Tibial nerve (tissue), 4 donors: ENCODE results near the gene LSM12. TPM values are rescaled to one million over a fixed set of nuclear protein-coding genes. Genes with fewer than 3 reads are reported as not detected.

Experiments used
- DNase-seq, 2 donors: peaks; one replicate each; pipeline ENCODE4 v3.0.0-alpha.2; 2019; ENCODE audit warnings: low spot score in 2 of 2
- H3K27ac ChIP-seq, 4 donors: fragments of 200-600 bp; sonication (generic) in 3 of 4; one replicate each; pipeline ENCODE4 v1.5.1; 2017 to 2019; ENCODE audit warnings: mild to moderate bottlenecking in 1 of 4
- H3K27me3 ChIP-seq, 2 donors: fragments of 200-600 bp; sonication (generic) in 1 of 2; one replicate each; pipeline versions ENCODE4 v1.5.1 to v1.6.0; 2017 to 2019
- H3K36me3 ChIP-seq, 3 donors: fragments of 200-600 bp; sonication (generic); one replicate each; pipeline ENCODE4 v1.5.1; 2018 to 2019
- H3K4me1 ChIP-seq, 4 donors: fragments of 200-600 bp; sonication (generic) in 3 of 4; one replicate each; pipeline ENCODE4 v1.5.1; 2017 to 2019
- H3K4me3 ChIP-seq, 4 donors: fragments of 200-600 bp; sonication (generic) in 3 of 4; one replicate each; pipeline ENCODE4 v1.5.1; 2017 to 2019; ENCODE audit warnings: mild to moderate bottlenecking in 1 of 4, moderate library complexity in 1 of 4
- H3K9me3 ChIP-seq, 4 donors: fragments of 200-600 bp; sonication (generic) in 3 of 4; one replicate each; pipeline ENCODE4 v1.5.1; 2017 to 2019
- CTCF ChIP-seq, 5 experiments: fragments of 200-600 bp in 3 of 5; fragments of 450-650 bp in 2 of 5; sonication (generic) in 3 of 5; IDR thresholded peaks; one replicate each; pipeline ENCODE4 v1.5.1; 2016 to 2019; ENCODE audit warnings: antibody characterized with exemption in 5 of 5, mild to moderate bottlenecking in 3 of 5, moderate library complexity in 2 of 5
- EP300 ChIP-seq, 2 donors: sonication (generic); formaldehyde crosslinking; IDR thresholded peaks; one replicate each; pipeline ENCODE4 v1.6.1; 2017; ENCODE audit warnings: antibody characterized with exemption in 2 of 2, mild to moderate bottlenecking in 1 of 2
- POLR2A ChIP-seq, 2 donors: fragments of 450-650 bp; IDR thresholded peaks; one replicate each; pipeline ENCODE4 v1.6.1; 2017; ENCODE audit warnings: antibody characterized with exemption in 2 of 2, mild to moderate bottlenecking in 2 of 2, moderate library complexity in 2 of 2
- WGBS, 2 donors: methylation state at CpG; one replicate each; pipeline ENCODE4 v1.1.5; 2018; 5-methylcytosine and 5-hydroxymethylcytosine counted together
- total RNA-seq, 4 donors: library from RNA; depleted of rRNA; stranded (reverse); fragments of >200 nt; gene quantifications; one replicate each; pipeline ENCODE4 v1.1.0, GENCODE V29; 2016

The LSM12 gene
- total RNA-seq, 4 donors from 2014 or later, result 18.2 to 37.2 (median 23.9) TPM

GRCh38 chr17:44012391-44012790 is 54.1 kb downstream of the LSM12 start:
- Histone ChIP-seq H3K27me3 (peaks cover 0 to 6% of the 10 kb centered on the region in 2 donors), H3K27ac (no peak overlapping the region), H3K36me3 (peaks cover 0 to 36% (median 0%) of the 10 kb centered on the region in 3 donors), H3K9me3 (no peaks in the 10 kb centered on the region), H3K4me1 (peaks cover 0 to 32% (median 19%) of the 10 kb centered on the region in 4 donors), H3K4me3 (no peak overlapping the region)
- no peak for DNase-seq
- no peak for TF ChIP-seq EP300 (IDR thresholded peaks at IDR 0.05)
- no peak for TF ChIP-seq CTCF (IDR thresholded peaks at IDR 0.05)
- no peak for TF ChIP-seq POLR2A (IDR thresholded peaks at IDR 0.05)
- WGBS, 2 donors, result 76 to 92% methylated on average over 2 to 3 of the region's 3 CpGs

GRCh38 chr17:44011876-44012275 is 54.6 kb downstream of the LSM12 start:
- Histone ChIP-seq H3K4me3 (no peak overlapping the region), H3K36me3 (peaks cover 0 to 36% (median 0%) of the 10 kb centered on the region in 3 donors), H3K9me3 (no peaks in the 10 kb centered on the region), H3K27me3 (peaks cover 0 to 9% of the 10 kb centered on the region in 2 donors), H3K27ac (no peak overlapping the region), H3K4me1 (peaks cover 0 to 37% (median 23%) of the 10 kb centered on the region in 4 donors)
- WGBS, 2 donors, result 88 to 90% methylated on average over 6 to 9 of the region's 9 CpGs
- no peak for DNase-seq
- no peak for TF ChIP-seq POLR2A (IDR thresholded peaks at IDR 0.05)
- TF ChIP-seq EP300 (IDR thresholded peaks at IDR 0.05), result no peak
- TF ChIP-seq CTCF (IDR thresholded peaks at IDR 0.05), result no peak

- H3K4me1 ChIP-seq, result peaks cover 0 to 45% (median 28%) of the 10 kb centered on the region in 4 donors
- H3K4me3 ChIP-seq, result no peak overlapping the region
- no peak for DNase-seq
- H3K9me3 ChIP-seq, result no peaks in the 10 kb centered on the region
- peaks cover 0 to 15% of the 10 kb centered on the region in 2 donors for H3K27me3 ChIP-seq
- H3K27ac ChIP-seq, result no peak overlapping the region
- H3K36me3 ChIP-seq, result peaks cover 0 to 36% (median 0%) of the 10 kb centered on the region in 3 donors
- TF ChIP-seq EP300 (IDR thresholded peaks at IDR 0.05) (no peak), POLR2A (IDR thresholded peaks at IDR 0.05) (no peak), CTCF (IDR thresholded peaks at IDR 0.05) (no peak)
- WGBS, 2 donors, result 55 to 59% methylated on average over 4 of the region's 4 CpGs
Measured at GRCh38 chr17:44010966-44011647, 55.4 kb downstream of the LSM12 start.

- 64 to 69% methylated on average over 6 of the region's 6 CpGs for WGBS, 2 donors
- H3K4me1 ChIP-seq, result peaks cover 0 to 48% (median 31%) of the 10 kb centered on the region in 4 donors
- peaks cover 0 to 36% (median 0%) of the 10 kb centered on the region in 3 donors for H3K36me3 ChIP-seq
- TF ChIP-seq CTCF (IDR thresholded peaks at IDR 0.05), result no peak
- no peak for TF ChIP-seq POLR2A (IDR thresholded peaks at IDR 0.05)
- H3K4me3 ChIP-seq, result peak overlapping the region in 1 of 4 donors; percentile 57
- no peak overlapping the region for H3K27ac ChIP-seq
- no peaks in the 10 kb centered on the region for H3K9me3 ChIP-seq
- DNase-seq, result no peak
- H3K27me3 ChIP-seq, result peaks cover 3 to 43% of the 10 kb centered on the region in 2 donors
Measured at GRCh38 chr17:44008205-44008909, 58.1 kb downstream of the LSM12 start.
